ENCODE measurements around the gene FGFRL1.
"Not testable (repeated sequence)": the region's sequence is repeated elsewhere in the genome, so short reads cannot be mapped to it uniquely, and the experiment has no call there.

The FGFRL1 gene

GRCh38 chr4:998096-998691, 13.2 kb upstream of the FGFRL1 start:
- Histone ChIP-seq H3K4me3 (IDR thresholded peaks at IDR 0.05; ENCODE audit: insufficient read depth, low read depth, low read length) (no peak overlapping the region), H3K4me2 (no peak overlapping the region), H3K27me3 (ENCODE audit: insufficient read depth, low read depth) (no peaks in the 10 kb centered on the region), H4K20me1 (ENCODE audit: insufficient read depth) (no peaks in the 10 kb centered on the region), H3K36me3 (ENCODE audit: insufficient read depth) (no peaks in the 10 kb centered on the region), H3K4me1 (ENCODE audit: low read depth, poor library complexity, severe bottlenecking) (no peaks in the 10 kb centered on the region), H3K79me2 (ENCODE audit: insufficient read depth, low read depth) (no peaks in the 10 kb centered on the region), H2AFZ (ENCODE audit: low read depth) (no peak overlapping the region), H3K27ac (no peak overlapping the region), H3K9ac (no peak overlapping the region)
- TF ChIP-seq CTCF (conservative IDR thresholded peaks at IDR 0.05; ENCODE audit: low read depth, low read length): no peak

GRCh38 chr4:999240-999863, 12.1 kb upstream of the FGFRL1 start:
- not testable (repeated sequence) for H3K79me2 ChIP-seq (ENCODE audit: insufficient read depth, low read depth); H3K27me3 ChIP-seq (ENCODE audit: insufficient read depth, low read depth); H3K27ac ChIP-seq; H2AFZ ChIP-seq (ENCODE audit: low read depth); H3K4me2 ChIP-seq; H4K20me1 ChIP-seq (ENCODE audit: insufficient read depth); H3K4me1 ChIP-seq (ENCODE audit: low read depth, poor library complexity, severe bottlenecking); H3K36me3 ChIP-seq (ENCODE audit: insufficient read depth); H3K4me3 ChIP-seq (IDR thresholded peaks at IDR 0.05; ENCODE audit: insufficient read depth, low read depth, low read length); H3K9ac ChIP-seq

- no peak overlapping the region for H3K4me3 ChIP-seq (IDR thresholded peaks at IDR 0.05; ENCODE audit: insufficient read depth, low read depth, low read length)
- H2AFZ ChIP-seq (ENCODE audit: low read depth): no peak overlapping the region
- H3K27ac ChIP-seq: no peak overlapping the region
- no peaks in the 10 kb centered on the region for H3K36me3 ChIP-seq (ENCODE audit: insufficient read depth)
- H3K4me2 ChIP-seq: no peak overlapping the region
- H3K9ac ChIP-seq: no peak overlapping the region
- no peak for TF ChIP-seq CTCF (conservative IDR thresholded peaks at IDR 0.05; ENCODE audit: low read depth, low read length)
- no peaks in the 10 kb centered on the region for H4K20me1 ChIP-seq (ENCODE audit: insufficient read depth)
- H3K79me2 ChIP-seq (ENCODE audit: insufficient read depth, low read depth): no peaks in the 10 kb centered on the region
- H3K27me3 ChIP-seq (ENCODE audit: insufficient read depth, low read depth): no peaks in the 10 kb centered on the region
- no peaks in the 10 kb centered on the region for H3K4me1 ChIP-seq (ENCODE audit: low read depth, poor library complexity, severe bottlenecking)
Observed at GRCh38 chr4:999882-1000425, 11.5 kb upstream of the FGFRL1 start.

GRCh38 chr4:1000686-1001260, 10.7 kb upstream of the FGFRL1 start:
- no peaks in the 10 kb centered on the region for H3K4me1 ChIP-seq (ENCODE audit: low read depth, poor library complexity, severe bottlenecking)
- H3K9ac ChIP-seq: no peak overlapping the region
- H2AFZ ChIP-seq (ENCODE audit: low read depth): no peak overlapping the region
- H3K27me3 ChIP-seq (ENCODE audit: insufficient read depth, low read depth): no peaks in the 10 kb centered on the region
- H3K4me3 ChIP-seq (IDR thresholded peaks at IDR 0.05; ENCODE audit: insufficient read depth, low read depth, low read length): no peak overlapping the region
- no peak overlapping the region for H3K27ac ChIP-seq
- no peak overlapping the region for H3K4me2 ChIP-seq
- H3K79me2 ChIP-seq (ENCODE audit: insufficient read depth, low read depth): no peaks in the 10 kb centered on the region
- no peaks in the 10 kb centered on the region for H3K36me3 ChIP-seq (ENCODE audit: insufficient read depth)
- no peaks in the 10 kb centered on the region for H4K20me1 ChIP-seq (ENCODE audit: insufficient read depth)
- no peak for TF ChIP-seq CTCF (conservative IDR thresholded peaks at IDR 0.05; ENCODE audit: low read depth, low read length)
